GM19035 (cell line): ENCODE data around the gene ZRANB3.

Experiments
- ATAC-seq: cut with Tn5 transposase; IDR thresholded peaks from one replicate; pipeline ENCODE4 v1.9.1; 2021; ENCODE audit not compliant: unreplicated experiment

The ZRANB3 gene

GRCh38 chr2:135256531-135257260 lies 274.3 kb downstream of the ZRANB3 start:
- ATAC-seq: no peak

GRCh38 chr2:135255208-135255607 lies 275.8 kb downstream of the ZRANB3 start:
- ATAC-seq: no peak

- no peak for ATAC-seq
Observed at GRCh38 chr2:135252805-135253458, 278.1 kb downstream of the ZRANB3 start.

- ATAC-seq: no peak
Observed at GRCh38 chr2:135248611-135249010, 282.4 kb downstream of the ZRANB3 start.

GRCh38 chr2:135246711-135247270 lies 284.2 kb downstream of the ZRANB3 start:
- no peak for ATAC-seq

GRCh38 chr2:135245071-135245470 lies 285.9 kb downstream of the ZRANB3 start:
- no peak for ATAC-seq

GRCh38 chr2:135238651-135239050 lies 292.4 kb downstream of the ZRANB3 start:
- no peak for ATAC-seq

GRCh38 chr2:135230150-135230549 lies 300.9 kb downstream of the ZRANB3 start:
- no peak for ATAC-seq

GRCh38 chr2:135227386-135227785 lies 303.6 kb downstream of the ZRANB3 start:
- no peak for ATAC-seq

GRCh38 chr2:135226961-135227360 lies 304.1 kb downstream of the ZRANB3 start:
- ATAC-seq: no peak

GRCh38 chr2:135225781-135226180 lies 305.2 kb downstream of the ZRANB3 start:
- no peak for ATAC-seq

GRCh38 chr2:135219226-135219625 lies 311.8 kb downstream of the ZRANB3 start:
- no peak for ATAC-seq

- ATAC-seq: no peak
Observed at GRCh38 chr2:135218426-135218825, 312.6 kb downstream of the ZRANB3 start.

- no peak for ATAC-seq
Observed at GRCh38 chr2:135212757-135213156, 318.3 kb downstream of the ZRANB3 start.

- no peak for ATAC-seq
Observed at GRCh38 chr2:135208016-135208415, 323.0 kb downstream of the ZRANB3 start.

GRCh38 chr2:135203944-135204343 lies 327.1 kb downstream of the ZRANB3 start:
- ATAC-seq: no peak

GRCh38 chr2:135202751-135203150 lies 328.3 kb downstream of the ZRANB3 start:
- no peak for ATAC-seq

- no peak for ATAC-seq
Observed at GRCh38 chr2:135198481-135198880, 332.5 kb downstream of the ZRANB3 start.

GRCh38 chr2:135190799-135191198 lies 340.2 kb downstream of the ZRANB3 start:
- no peak for ATAC-seq

- no peak for ATAC-seq
Observed at GRCh38 chr2:135189148-135189547, 341.9 kb downstream of the ZRANB3 start.

- no peak for ATAC-seq
Observed at GRCh38 chr2:135187270-135187669, 343.7 kb downstream of the ZRANB3 start.

GRCh38 chr2:135186054-135186453 lies 345.0 kb downstream of the ZRANB3 start:
- no peak for ATAC-seq
